ENCODE data around the gene ANO4. TPM values are rescaled to one million over a fixed set of nuclear protein-coding genes. Genes with fewer than 3 reads are reported as not detected.

Gene ANO4
- total RNA-seq, 3 donors from 2014 or later (not counting 1 experiment from before 2014, with no cell fraction given), result not detected

GRCh38 chr12:100798286-100799160 lies 3.9 kb downstream of the ANO4 start:
- intact Hi-C loops (cut with micrococcal nuclease), result no loop called here
- Mint-ChIP-seq H3K4me3 (no peak overlapping the region), H3K27ac (no peak overlapping the region), H3K36me3 (no peaks in the 10 kb centered on the region), H3K4me1 (no peaks in the 10 kb centered on the region), H3K9me3 (peaks cover 3 to 7% of the 10 kb centered on the region in 2 donors), H3K27me3 (ENCODE audit: low read depth in 2 of 2) (peaks cover 5 to 12% of the 10 kb centered on the region in 2 donors)
- ATAC-seq (no peak), DNase-seq (no peak)
- H3K27me3 ChIP-seq (ENCODE audit: control insufficient read depth, insufficient read depth, low read length), result no peaks in the 10 kb centered on the region
- H3K36me3 ChIP-seq (ENCODE audit: control insufficient read depth, insufficient read depth, low read length), result no peaks in the 10 kb centered on the region
- no peak for TF ChIP-seq CTCF (IDR thresholded peaks at IDR 0.05)
- 59% methylated on average over 3 of the region's 3 CpGs for WGBS (ENCODE audit: insufficient coverage)
- no peak overlapping the region for H3K27ac ChIP-seq (ENCODE audit: low read length)
- H3K4me1 ChIP-seq (ENCODE audit: control insufficient read depth, insufficient read depth, low read length), result no peaks in the 10 kb centered on the region
- no peak overlapping the region for H3K4me3 ChIP-seq (ENCODE audit: low read length)
- H3K9me3 ChIP-seq (ENCODE audit: control insufficient read depth, insufficient read depth, low read length), result no peaks in the 10 kb centered on the region

GRCh38 chr12:100799770-100800169 lies 5.2 kb downstream of the ANO4 start:
- ATAC-seq, result no peak
- Histone ChIP-seq H3K27ac (ENCODE audit: low read length) (no peak overlapping the region), H3K9me3 (ENCODE audit: control insufficient read depth, insufficient read depth, low read length) (no peaks in the 10 kb centered on the region), H3K4me3 (ENCODE audit: low read length) (no peak overlapping the region), H3K4me1 (ENCODE audit: control insufficient read depth, insufficient read depth, low read length) (no peaks in the 10 kb centered on the region), H3K27me3 (ENCODE audit: control insufficient read depth, insufficient read depth, low read length) (no peaks in the 10 kb centered on the region), H3K36me3 (ENCODE audit: control insufficient read depth, insufficient read depth, low read length) (no peaks in the 10 kb centered on the region)
- Mint-ChIP-seq H3K27me3 (ENCODE audit: low read depth in 2 of 2) (peaks cover 5 to 9% of the 10 kb centered on the region in 2 donors), H3K4me3 (no peak overlapping the region), H3K4me1 (no peaks in the 10 kb centered on the region), H3K9me3 (peaks cover 3 to 7% of the 10 kb centered on the region in 2 donors), H3K36me3 (no peaks in the 10 kb centered on the region), H3K27ac (no peak overlapping the region)
- no peak for TF ChIP-seq CTCF (IDR thresholded peaks at IDR 0.05)
- DNase-seq, result no peak
- WGBS (ENCODE audit: insufficient coverage), result 79% methylated on average over 2 of the region's 2 CpGs
- intact Hi-C loops (cut with micrococcal nuclease), result no loop called here

- no peak overlapping the region for H3K4me3 Mint-ChIP-seq
- no peak overlapping the region for H3K27ac Mint-ChIP-seq
- WGBS (ENCODE audit: insufficient coverage), result 88% methylated on average over 1 of the region's 1 CpG
- Histone ChIP-seq H3K36me3 (ENCODE audit: control insufficient read depth, insufficient read depth, low read length) (no peaks in the 10 kb centered on the region), H3K4me1 (ENCODE audit: control insufficient read depth, insufficient read depth, low read length) (no peaks in the 10 kb centered on the region), H3K4me3 (ENCODE audit: low read length) (no peak overlapping the region), H3K27ac (ENCODE audit: low read length) (no peak overlapping the region), H3K27me3 (ENCODE audit: control insufficient read depth, insufficient read depth, low read length) (no peaks in the 10 kb centered on the region), H3K9me3 (ENCODE audit: control insufficient read depth, insufficient read depth, low read length) (no peaks in the 10 kb centered on the region)
- H3K36me3 Mint-ChIP-seq, result no peaks in the 10 kb centered on the region
- no peak for TF ChIP-seq CTCF (IDR thresholded peaks at IDR 0.05)
- H3K9me3 Mint-ChIP-seq, result peaks cover 3 to 10% of the 10 kb centered on the region in 2 donors
- H3K4me1 Mint-ChIP-seq, result no peaks in the 10 kb centered on the region
- intact Hi-C loops (cut with micrococcal nuclease), result no loop called here
- H3K27me3 Mint-ChIP-seq (ENCODE audit: low read depth in 2 of 2), result no peaks in the 10 kb centered on the region
- ATAC-seq (no peak), DNase-seq (no peak)
Observed at GRCh38 chr12:100800723-100801122, 6.1 kb downstream of the ANO4 start.

Data from natural killer cell (primary cell).